Ovary (tissue), 3 donors: ENCODE results near the gene RABL3.

Experiments
- POLR2A ChIP-seq: fragments of 450-650 bp; IDR thresholded peaks from one replicate; pipeline ENCODE4 v1.6.1; 2017; ENCODE audit warnings: antibody characterized with exemption, mild to moderate bottlenecking, moderate library complexity
- TF ChIP-seq, protein P1 (sequence below), 3 donors: fragments of 450-650 bp in 2 of 3; fragments of 200-600 bp in 1 of 3; IDR thresholded peaks; one replicate each; pipeline versions ENCODE4 v1.5.1 to v1.8.0; 2016 to 2022; ENCODE audit warnings: antibody characterized with exemption in 3 of 3, mild to moderate bottlenecking in 1 of 3
- donor health status: DM: no; HTN: no; CAD: no.

GRCh38 chr3:120769436-120769835 is 27.1 kb upstream of the RABL3 start:
- TF ChIP-seq, protein P1, sequence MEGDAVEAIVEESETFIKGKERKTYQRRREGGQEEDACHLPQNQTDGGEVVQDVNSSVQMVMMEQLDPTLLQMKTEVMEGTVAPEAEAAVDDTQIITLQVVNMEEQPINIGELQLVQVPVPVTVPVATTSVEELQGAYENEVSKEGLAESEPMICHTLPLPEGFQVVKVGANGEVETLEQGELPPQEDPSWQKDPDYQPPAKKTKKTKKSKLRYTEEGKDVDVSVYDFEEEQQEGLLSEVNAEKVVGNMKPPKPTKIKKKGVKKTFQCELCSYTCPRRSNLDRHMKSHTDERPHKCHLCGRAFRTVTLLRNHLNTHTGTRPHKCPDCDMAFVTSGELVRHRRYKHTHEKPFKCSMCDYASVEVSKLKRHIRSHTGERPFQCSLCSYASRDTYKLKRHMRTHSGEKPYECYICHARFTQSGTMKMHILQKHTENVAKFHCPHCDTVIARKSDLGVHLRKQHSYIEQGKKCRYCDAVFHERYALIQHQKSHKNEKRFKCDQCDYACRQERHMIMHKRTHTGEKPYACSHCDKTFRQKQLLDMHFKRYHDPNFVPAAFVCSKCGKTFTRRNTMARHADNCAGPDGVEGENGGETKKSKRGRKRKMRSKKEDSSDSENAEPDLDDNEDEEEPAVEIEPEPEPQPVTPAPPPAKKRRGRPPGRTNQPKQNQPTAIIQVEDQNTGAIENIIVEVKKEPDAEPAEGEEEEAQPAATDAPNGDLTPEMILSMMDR (IDR thresholded peaks at IDR 0.05) = no peak
- TF ChIP-seq POLR2A = no peak
